ENCODE results near the gene RRN3.
"Not testable (repeated sequence)": the region's sequence is repeated elsewhere in the genome, so short reads cannot be mapped to it uniquely, and the experiment has no call there.

RRN3 gene

GRCh38 chr16:15054357-15055140 is 39.5 kb downstream of the RRN3 start:
- Histone ChIP-seq H3K36me3 (ENCODE audit: control insufficient read depth in 4 of 4, insufficient read depth in 4 of 4, low read length in 3 of 4) (peaks cover 0 to 10% (median 6%) of the 10 kb centered on the region in 4 experiments), H3K9me3 (ENCODE audit: control extremely low read depth in 1 of 5, control insufficient read depth in 4 of 5, insufficient read depth in 2 of 5, low read depth in 1 of 5, low read length in 4 of 5) (no peaks in the 10 kb centered on the region), H3K27ac (ENCODE audit: insufficient read depth in 1 of 2, low read depth in 1 of 2, low read length in 2 of 2, poor library complexity in 1 of 2, severe bottlenecking in 2 of 2) (no peak overlapping the region), H3K4me1 (ENCODE audit: control extremely low read depth in 1 of 4, control insufficient read depth in 4 of 4, insufficient read depth in 4 of 4, low read length in 3 of 4) (peaks cover 0 to 19% (median 12%) of the 10 kb centered on the region in 4 experiments), H3K4me3 (ENCODE audit: control insufficient read depth in 1 of 7, extremely low read depth in 1 of 7, insufficient read depth in 4 of 7, low read depth in 2 of 7, low read length in 6 of 7) (peak overlapping the region in 6 of 7 experiments; percentile 71 to 92 (median 86)), H3K27me3 (replicated peaks in 2 of 5; ENCODE audit: control insufficient read depth in 4 of 5, insufficient read depth in 5 of 5, low read length in 4 of 5) (no peaks in the 10 kb centered on the region)
- 93% methylated on average over 18 of the region's 19 CpGs for WGBS (ENCODE audit: insufficient coverage)
- no peak for DNase-seq
- POLR2A ChIA-PET: interaction anchor here (0.6 kb wide), 1 partner anchor 18 kb away, joined by 5 read pairs; no protein-coding TSS in a partner anchor
- CTCF ChIA-PET: no interaction called here

GRCh38 chr16:15053904-15054303 is 40.2 kb downstream of the RRN3 start:
- 82% methylated on average over 10 of the region's 10 CpGs for WGBS (ENCODE audit: insufficient coverage)
- POLR2A ChIA-PET: no interaction called here
- DNase-seq: peak in 2 of 3 donors; percentile 19 to 35
- Histone ChIP-seq H3K27me3 (replicated peaks in 2 of 5; ENCODE audit: control insufficient read depth in 4 of 5, insufficient read depth in 5 of 5, low read length in 4 of 5) (no peaks in the 10 kb centered on the region), H3K4me1 (ENCODE audit: control extremely low read depth in 1 of 4, control insufficient read depth in 4 of 4, insufficient read depth in 4 of 4, low read length in 3 of 4) (peaks cover 0 to 19% (median 12%) of the 10 kb centered on the region in 4 experiments), H3K4me3 (ENCODE audit: control insufficient read depth in 1 of 7, extremely low read depth in 1 of 7, insufficient read depth in 4 of 7, low read depth in 2 of 7, low read length in 6 of 7) (no peak overlapping the region), H3K36me3 (ENCODE audit: control insufficient read depth in 4 of 4, insufficient read depth in 4 of 4, low read length in 3 of 4) (peaks cover 0 to 4% (median 2%) of the 10 kb centered on the region in 4 experiments), H3K9me3 (ENCODE audit: control extremely low read depth in 1 of 5, control insufficient read depth in 4 of 5, insufficient read depth in 2 of 5, low read depth in 1 of 5, low read length in 4 of 5) (no peaks in the 10 kb centered on the region), H3K27ac (ENCODE audit: insufficient read depth in 1 of 2, low read depth in 1 of 2, low read length in 2 of 2, poor library complexity in 1 of 2, severe bottlenecking in 2 of 2) (no peak overlapping the region)
- CTCF ChIA-PET: interaction anchor here (1.0 to 2.2 kb wide), 2 partner anchors 13 to 16 kb away, joined by 4 to 6 read pairs; no protein-coding TSS in a partner anchor

GRCh38 chr16:15052747-15053476 is 41.2 kb downstream of the RRN3 start:
- H3K4me3 ChIP-seq (ENCODE audit: control insufficient read depth in 1 of 7, extremely low read depth in 1 of 7, insufficient read depth in 4 of 7, low read depth in 2 of 7, low read length in 6 of 7): no peak overlapping the region
- POLR2A ChIA-PET: no interaction called here
- H3K27ac ChIP-seq (ENCODE audit: insufficient read depth in 1 of 2, low read depth in 1 of 2, low read length in 2 of 2, poor library complexity in 1 of 2, severe bottlenecking in 2 of 2): no peak overlapping the region
- no peaks in the 10 kb centered on the region for H3K36me3 ChIP-seq (ENCODE audit: control insufficient read depth in 4 of 4, insufficient read depth in 4 of 4, low read length in 3 of 4)
- DNase-seq: peak in 1 of 3 donors; percentile 21
- peaks cover 0 to 19% (median 12%) of the 10 kb centered on the region in 4 experiments for H3K4me1 ChIP-seq (ENCODE audit: control extremely low read depth in 1 of 4, control insufficient read depth in 4 of 4, insufficient read depth in 4 of 4, low read length in 3 of 4)
- H3K9me3 ChIP-seq (ENCODE audit: control extremely low read depth in 1 of 5, control insufficient read depth in 4 of 5, insufficient read depth in 2 of 5, low read depth in 1 of 5, low read length in 4 of 5): no peaks in the 10 kb centered on the region
- 96% methylated on average over 6 of the region's 10 CpGs for WGBS (ENCODE audit: insufficient coverage)
- no peaks in the 10 kb centered on the region for H3K27me3 ChIP-seq (replicated peaks in 2 of 5; ENCODE audit: control insufficient read depth in 4 of 5, insufficient read depth in 5 of 5, low read length in 4 of 5)
- CTCF ChIA-PET: interaction anchor here (1.0 to 2.2 kb wide), 4 partner anchors 10 to 20 kb away, joined by 3 to 6 read pairs (median 4); no protein-coding TSS in a partner anchor

- Histone ChIP-seq H3K9me3 (ENCODE audit: control extremely low read depth in 1 of 5, control insufficient read depth in 4 of 5, insufficient read depth in 2 of 5, low read depth in 1 of 5, low read length in 4 of 5) (no peaks in the 10 kb centered on the region), H3K27me3 (replicated peaks in 2 of 5; ENCODE audit: control insufficient read depth in 4 of 5, insufficient read depth in 5 of 5, low read length in 4 of 5) (no peaks in the 10 kb centered on the region), H3K4me1 (ENCODE audit: control extremely low read depth in 1 of 4, control insufficient read depth in 4 of 4, insufficient read depth in 4 of 4, low read length in 3 of 4) (peaks cover 0 to 19% (median 12%) of the 10 kb centered on the region in 4 experiments), H3K27ac (ENCODE audit: insufficient read depth in 1 of 2, low read depth in 1 of 2, low read length in 2 of 2, poor library complexity in 1 of 2, severe bottlenecking in 2 of 2) (no peak overlapping the region), H3K36me3 (ENCODE audit: control insufficient read depth in 4 of 4, insufficient read depth in 4 of 4, low read length in 3 of 4) (peaks cover 0 to 9% (median 3%) of the 10 kb centered on the region in 4 experiments), H3K4me3 (ENCODE audit: control insufficient read depth in 1 of 7, extremely low read depth in 1 of 7, insufficient read depth in 4 of 7, low read depth in 2 of 7, low read length in 6 of 7) (no peak overlapping the region)
- ChIA-PET CTCF (interaction anchor here (2.2 kb wide), 1 partner anchor 14 kb away, joined by 6 read pairs; no protein-coding TSS in a partner anchor), POLR2A (no interaction called here)
- WGBS (ENCODE audit: insufficient coverage): 100% methylated on average over 4 of the region's 9 CpGs
- DNase-seq: no peak
Observed at GRCh38 chr16:15051387-15051951, 42.6 kb downstream of the RRN3 start.

GRCh38 chr16:15050440-15050839 is 43.6 kb downstream of the RRN3 start:
- CTCF ChIA-PET: interaction anchor here (1.1 to 2.5 kb wide), 2 partner anchors 9 to 18 kb away, joined by 3 to 12 read pairs; no protein-coding TSS in a partner anchor
- H3K9me3 ChIP-seq (ENCODE audit: control extremely low read depth in 1 of 5, control insufficient read depth in 4 of 5, insufficient read depth in 2 of 5, low read depth in 1 of 5, low read length in 4 of 5); POLR2A ChIA-PET; H3K27me3 ChIP-seq (replicated peaks in 2 of 5; ENCODE audit: control insufficient read depth in 4 of 5, insufficient read depth in 5 of 5, low read length in 4 of 5); DNase-seq; H3K4me3 ChIP-seq (ENCODE audit: control insufficient read depth in 1 of 7, extremely low read depth in 1 of 7, insufficient read depth in 4 of 7, low read depth in 2 of 7, low read length in 6 of 7); H3K27ac ChIP-seq (ENCODE audit: insufficient read depth in 1 of 2, low read depth in 1 of 2, low read length in 2 of 2, poor library complexity in 1 of 2, severe bottlenecking in 2 of 2): not testable (repeated sequence)
- peaks cover 0 to 15% (median 4%) of the 10 kb centered on the region in 4 experiments for H3K36me3 ChIP-seq (ENCODE audit: control insufficient read depth in 4 of 4, insufficient read depth in 4 of 4, low read length in 3 of 4)
- H3K4me1 ChIP-seq (ENCODE audit: control extremely low read depth in 1 of 4, control insufficient read depth in 4 of 4, insufficient read depth in 4 of 4, low read length in 3 of 4): peaks cover 0 to 14% (median 9%) of the 10 kb centered on the region in 4 experiments
- no CpG with 5 or more reads among the region's 1 CpG for WGBS (ENCODE audit: insufficient coverage)

- ChIA-PET POLR2A (no interaction called here), CTCF (interaction anchor here (1.1 to 2.5 kb wide), 2 partner anchors 8 to 17 kb away, joined by 3 to 12 read pairs; no protein-coding TSS in a partner anchor)
- no peak overlapping the region for H3K4me3 ChIP-seq (ENCODE audit: control insufficient read depth in 1 of 7, extremely low read depth in 1 of 7, insufficient read depth in 4 of 7, low read depth in 2 of 7, low read length in 6 of 7)
- H3K36me3 ChIP-seq (ENCODE audit: control insufficient read depth in 4 of 4, insufficient read depth in 4 of 4, low read length in 3 of 4): peaks cover 0 to 15% (median 4%) of the 10 kb centered on the region in 4 experiments
- peaks cover 0 to 8% (median 2%) of the 10 kb centered on the region in 4 experiments for H3K4me1 ChIP-seq (ENCODE audit: control extremely low read depth in 1 of 4, control insufficient read depth in 4 of 4, insufficient read depth in 4 of 4, low read length in 3 of 4)
- H3K27me3 ChIP-seq (replicated peaks in 2 of 5; ENCODE audit: control insufficient read depth in 4 of 5, insufficient read depth in 5 of 5, low read length in 4 of 5): no peaks in the 10 kb centered on the region
- no peak for DNase-seq
- H3K9me3 ChIP-seq (ENCODE audit: control extremely low read depth in 1 of 5, control insufficient read depth in 4 of 5, insufficient read depth in 2 of 5, low read depth in 1 of 5, low read length in 4 of 5): no peaks in the 10 kb centered on the region
- WGBS (ENCODE audit: insufficient coverage): no CpG with 5 or more reads among the region's 3 CpGs
- H3K27ac ChIP-seq (ENCODE audit: insufficient read depth in 1 of 2, low read depth in 1 of 2, low read length in 2 of 2, poor library complexity in 1 of 2, severe bottlenecking in 2 of 2): no peak overlapping the region
Observed at GRCh38 chr16:15049581-15050180, 44.4 kb downstream of the RRN3 start.
